Embryonic facial prominence (tissue), 1 donor: ENCODE measurements around the gene TDRD10.

Experiments
- DNase-seq: peaks from one replicate; pipeline ENCODE4 v3.0.0-alpha.2; 2016; ENCODE audit errors: extremely low spot score

The TDRD10 gene, protein sequence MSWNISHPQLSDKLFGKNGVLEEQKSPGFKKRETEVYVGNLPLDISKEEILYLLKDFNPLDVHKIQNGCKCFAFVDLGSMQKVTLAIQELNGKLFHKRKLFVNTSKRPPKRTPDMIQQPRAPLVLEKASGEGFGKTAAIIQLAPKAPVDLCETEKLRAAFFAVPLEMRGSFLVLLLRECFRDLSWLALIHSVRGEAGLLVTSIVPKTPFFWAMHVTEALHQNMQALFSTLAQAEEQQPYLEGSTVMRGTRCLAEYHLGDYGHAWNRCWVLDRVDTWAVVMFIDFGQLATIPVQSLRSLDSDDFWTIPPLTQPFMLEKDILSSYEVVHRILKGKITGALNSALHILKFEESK

DNA sequence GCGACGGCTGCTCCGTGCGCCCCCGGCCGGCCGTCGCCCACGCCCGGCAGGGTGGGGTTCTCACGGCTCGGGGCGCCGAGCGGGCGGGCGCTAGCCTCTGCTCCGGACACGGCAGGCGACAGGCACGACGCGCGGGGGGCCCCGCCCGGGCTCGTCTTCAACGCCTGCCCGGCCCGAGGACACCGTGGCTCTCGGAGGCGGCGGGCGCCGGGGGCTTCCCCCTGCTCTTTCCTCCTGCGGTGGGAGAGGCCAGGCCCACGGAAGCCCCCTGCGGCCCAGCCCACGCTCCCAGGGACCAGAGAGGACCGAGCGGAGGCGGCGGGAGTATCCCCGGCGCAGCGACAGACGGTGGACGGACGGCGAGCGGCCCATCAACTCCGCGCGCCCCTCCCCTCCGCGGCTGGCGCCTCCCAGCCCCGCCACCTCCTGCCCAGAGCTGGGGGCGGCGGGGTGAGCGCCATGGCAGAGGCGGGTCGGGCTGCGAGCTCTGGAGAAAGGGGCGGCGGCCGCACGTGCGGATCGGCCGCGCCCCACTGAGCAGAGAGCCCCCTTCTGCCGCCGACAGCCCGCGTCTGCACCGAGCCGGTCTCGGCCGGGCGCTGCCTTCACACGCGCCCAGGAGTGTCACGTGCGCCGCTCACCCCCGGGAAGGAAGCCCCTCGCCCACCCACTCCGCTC lies at the start of gene TDRD10, which contains the start of gene SHE:
Gene TDRD10 (plus strand): TSS at position 154 of the 678 bp plus-strand sequence. CDS start 4,685 bp downstream, outside the sequence.
Gene SHE (minus strand): TSS at position 347 of the 678 bp plus-strand sequence. CDS start 386 bp downstream, outside the sequence.
- DNase-seq, result no peak

DNA sequence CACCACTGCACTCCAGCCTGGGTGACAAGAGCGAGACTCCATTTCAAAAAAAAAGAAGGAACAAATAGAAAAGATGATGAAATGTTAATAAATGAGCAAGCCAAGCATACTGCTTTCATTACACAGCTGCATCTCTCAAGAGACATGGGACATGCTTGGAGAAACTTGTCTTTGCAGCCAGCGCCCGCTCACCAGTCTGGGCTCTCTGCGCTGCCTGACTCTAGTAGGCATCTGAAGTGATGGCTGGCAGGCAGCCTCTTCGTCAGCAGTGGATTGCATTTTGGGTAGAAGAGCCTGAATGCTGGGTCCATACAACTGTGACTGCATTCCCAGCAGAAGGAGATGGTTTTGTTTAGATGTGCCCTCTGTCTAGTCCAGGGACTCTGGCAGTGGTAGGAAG lies 48.9 kb upstream of the TDRD10 start:
- DNase-seq, result no peak

DNA sequence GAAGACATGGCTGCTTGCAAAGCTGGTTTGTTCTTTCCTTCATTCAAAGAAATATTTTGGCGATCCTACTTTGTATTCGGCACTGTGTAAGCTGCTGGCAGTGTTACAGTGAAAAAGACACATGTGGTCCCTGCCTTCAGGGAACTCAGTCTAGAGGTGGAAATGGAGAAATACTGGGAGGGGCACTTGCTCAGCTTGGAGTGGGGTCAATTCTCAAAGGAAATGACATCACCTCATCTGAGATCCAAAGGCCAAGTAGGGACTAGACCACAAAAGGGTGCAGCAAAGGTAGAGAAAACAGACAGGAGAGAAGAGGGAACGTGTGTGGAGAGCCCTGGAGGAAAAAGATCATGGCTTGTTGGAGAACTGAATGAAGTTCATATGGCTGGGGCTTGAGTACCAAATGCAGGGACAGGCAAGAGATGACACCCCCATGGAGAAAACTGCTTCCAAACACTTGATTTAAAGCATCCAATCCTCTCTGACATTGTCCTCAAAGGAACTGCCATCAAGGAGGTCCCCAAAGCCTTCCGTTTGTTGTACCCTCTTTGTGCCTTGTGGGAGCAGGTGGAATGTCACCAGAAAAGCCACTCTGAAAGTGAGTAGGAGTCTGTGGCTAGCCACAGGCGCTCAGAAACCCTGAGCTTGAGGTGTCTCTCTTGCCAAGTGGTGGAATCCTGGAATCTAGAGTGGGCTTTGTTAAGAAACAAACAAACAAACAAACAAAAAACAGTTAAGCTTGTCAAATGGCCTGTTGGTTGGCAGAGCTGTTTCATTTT lies 48.3 kb upstream of the TDRD10 start:
- no peak for DNase-seq

DNA sequence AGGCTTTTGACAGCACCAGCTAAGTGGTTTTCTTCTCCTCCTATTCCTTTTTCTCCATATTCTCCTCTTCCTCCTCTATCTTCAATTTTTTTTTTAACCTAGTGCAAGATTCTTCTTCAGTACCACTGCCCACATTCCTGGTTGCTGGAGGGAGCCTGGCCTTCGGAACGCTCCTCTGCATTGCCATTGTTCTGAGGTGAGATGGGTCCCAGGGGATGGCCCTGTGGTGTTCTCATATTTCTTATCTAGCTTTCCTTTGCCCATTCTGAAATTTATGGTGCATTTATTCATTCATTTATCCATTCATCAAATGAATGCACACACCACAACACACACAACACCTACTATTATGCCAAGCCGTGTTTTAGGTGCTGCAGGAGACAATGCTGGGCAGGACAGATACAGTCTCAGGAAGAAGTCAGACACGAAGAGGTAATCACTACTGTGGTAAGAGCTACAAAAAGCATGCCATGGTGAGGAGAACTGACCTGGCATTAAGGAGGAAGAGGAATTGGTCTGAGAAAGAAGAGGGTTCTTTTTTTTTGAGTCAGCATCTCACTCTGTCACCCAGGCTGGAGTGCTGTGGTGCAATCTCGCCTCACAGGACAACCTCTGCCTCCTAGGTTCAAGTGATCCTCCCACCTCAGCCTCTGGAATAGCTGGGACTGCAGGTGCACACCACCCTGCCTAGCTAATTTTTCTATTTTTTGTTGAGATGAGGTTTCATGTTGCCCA lies 47.5 kb upstream of the TDRD10 start:
- DNase-seq, result no peak

DNA sequence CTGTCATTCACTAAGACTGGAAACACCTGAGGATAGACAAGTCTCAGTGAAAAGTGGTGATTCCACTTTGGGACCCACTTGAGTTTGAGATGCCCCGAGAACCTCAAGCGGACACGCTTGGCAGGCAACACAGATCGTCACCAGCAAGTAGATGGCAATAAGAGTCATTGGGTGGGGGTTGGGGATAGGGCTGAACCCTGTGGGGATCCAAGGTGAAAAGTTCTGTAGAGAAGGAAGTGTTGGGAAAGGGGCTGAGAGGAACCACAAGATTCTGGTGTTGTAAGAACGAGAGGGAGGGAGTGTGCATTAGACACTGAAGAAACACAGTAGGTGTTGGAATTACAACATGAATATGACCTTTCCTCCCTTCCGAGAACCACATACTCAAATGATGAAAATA lies 45.4 kb upstream of the TDRD10 start:
- DNase-seq, result no peak

DNA sequence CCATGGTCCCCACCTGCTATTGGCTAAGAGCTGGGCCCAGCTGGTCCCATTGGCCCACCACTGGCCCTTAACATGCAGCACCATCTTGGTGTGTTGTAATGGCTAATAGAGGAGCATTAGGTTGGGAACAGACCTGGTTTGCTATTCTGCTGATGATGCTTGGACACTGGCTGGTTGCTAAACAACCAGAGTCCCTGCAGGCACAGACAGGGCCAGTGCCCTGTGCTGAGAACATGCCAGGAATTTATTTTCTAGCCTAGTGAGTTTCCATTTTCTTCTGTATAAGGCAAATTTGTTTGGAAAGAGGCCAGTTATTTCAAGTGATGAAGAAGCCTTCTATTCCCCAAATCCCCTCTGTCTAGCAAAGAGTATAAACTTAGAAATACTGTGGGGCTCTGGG lies 42.9 kb upstream of the TDRD10 start:
- DNase-seq, result no peak

DNA sequence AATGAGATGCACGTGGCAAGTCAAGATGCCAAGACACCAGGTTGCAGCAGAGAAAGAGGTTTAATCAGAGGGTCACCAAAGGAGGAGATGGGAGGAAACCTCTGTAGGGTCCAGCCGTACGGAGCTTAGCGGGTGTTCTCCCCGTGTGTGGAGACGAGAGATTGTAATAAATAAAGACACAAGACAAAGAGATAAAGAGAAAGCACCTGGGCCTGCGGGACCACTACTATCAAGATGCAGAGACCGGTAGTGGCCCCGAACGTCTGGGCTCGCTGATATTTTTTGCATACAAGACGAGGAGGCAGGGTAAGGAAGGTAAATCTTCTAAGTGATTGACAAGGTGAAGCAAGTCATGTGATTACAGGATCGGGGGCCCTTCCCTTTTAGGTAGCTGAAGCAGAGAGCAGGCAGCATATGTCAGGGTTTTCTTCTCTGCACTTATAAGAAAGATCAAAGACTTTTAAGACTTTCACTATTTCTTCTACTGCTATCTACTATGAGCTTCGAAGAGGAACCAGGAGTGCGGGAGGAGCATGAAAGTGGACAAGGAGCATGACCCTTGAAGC lies 41.2 kb upstream of the TDRD10 start:
- no peak for DNase-seq

DNA sequence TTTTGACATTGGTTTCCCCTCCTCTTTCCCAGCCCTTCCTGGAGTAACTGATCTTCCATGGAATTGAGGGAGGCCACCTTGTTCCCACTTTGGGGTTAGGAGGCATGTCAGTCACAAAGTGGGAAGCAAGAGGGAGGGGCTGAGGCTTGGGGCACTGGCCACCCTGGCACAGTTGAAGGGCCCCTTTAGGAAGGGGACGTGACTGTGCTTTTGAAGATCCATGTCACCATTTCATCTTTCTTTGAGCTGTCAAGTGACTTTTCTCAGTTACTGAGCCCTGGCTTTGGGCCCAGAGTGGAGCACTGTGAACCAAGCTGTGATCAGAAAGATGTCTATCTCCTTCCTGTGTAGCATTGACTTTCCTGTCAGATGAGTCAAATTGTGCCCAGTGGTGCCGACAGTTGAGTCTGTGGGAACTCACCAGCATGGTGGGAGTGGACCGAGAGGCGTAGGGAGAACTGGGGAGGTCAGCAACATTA lies 38.5 kb upstream of the TDRD10 start:
- DNase-seq, result no peak

DNA sequence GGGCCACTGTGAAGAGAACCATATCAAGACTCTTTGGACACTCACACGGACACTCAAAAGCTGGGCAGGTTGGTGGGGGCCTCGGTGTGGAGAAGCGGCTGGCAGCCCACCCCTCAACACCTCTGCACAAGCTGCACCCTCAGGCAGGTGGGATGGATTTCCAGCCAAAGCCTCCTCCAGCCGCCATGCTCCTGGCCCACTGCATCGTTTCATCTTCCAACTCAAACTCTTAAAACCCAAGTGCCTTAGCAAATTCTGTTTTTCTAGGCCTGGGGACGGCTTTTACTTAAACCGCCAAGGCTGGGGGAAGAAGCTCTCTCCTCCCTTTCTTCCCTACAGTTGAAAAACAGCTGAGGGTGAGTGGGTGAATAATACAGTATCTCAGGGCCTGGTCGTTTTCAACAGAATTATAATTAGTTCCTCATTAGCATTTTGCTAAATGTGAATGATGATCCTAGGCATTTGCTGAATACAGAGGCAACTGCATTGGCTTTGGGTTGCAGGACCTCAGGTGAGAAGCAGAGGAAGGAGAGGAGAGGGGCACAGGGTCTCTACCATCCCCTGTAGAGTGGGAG lies 36.3 kb upstream of the TDRD10 start:
- DNase-seq, result no peak

DNA sequence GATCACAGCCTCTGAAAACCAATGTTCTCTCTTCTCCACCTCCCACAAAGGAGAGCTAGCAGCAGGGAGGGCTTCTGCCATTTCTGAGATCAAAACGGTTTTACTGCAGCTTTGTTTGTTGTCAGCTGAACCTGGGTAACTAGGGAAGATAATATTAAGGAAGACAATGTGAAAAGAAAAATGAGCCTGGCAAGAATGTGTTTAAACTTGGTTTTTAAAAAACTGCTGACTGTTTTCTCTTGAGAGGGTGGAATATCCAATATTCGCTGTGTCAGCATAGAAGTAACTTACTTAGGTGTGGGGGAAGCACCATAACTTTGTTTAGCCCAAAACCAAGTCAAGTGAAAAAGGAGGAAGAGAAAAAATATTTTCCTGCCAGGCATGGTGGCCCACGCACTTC lies 35.8 kb upstream of the TDRD10 start:
- no peak for DNase-seq

DNA sequence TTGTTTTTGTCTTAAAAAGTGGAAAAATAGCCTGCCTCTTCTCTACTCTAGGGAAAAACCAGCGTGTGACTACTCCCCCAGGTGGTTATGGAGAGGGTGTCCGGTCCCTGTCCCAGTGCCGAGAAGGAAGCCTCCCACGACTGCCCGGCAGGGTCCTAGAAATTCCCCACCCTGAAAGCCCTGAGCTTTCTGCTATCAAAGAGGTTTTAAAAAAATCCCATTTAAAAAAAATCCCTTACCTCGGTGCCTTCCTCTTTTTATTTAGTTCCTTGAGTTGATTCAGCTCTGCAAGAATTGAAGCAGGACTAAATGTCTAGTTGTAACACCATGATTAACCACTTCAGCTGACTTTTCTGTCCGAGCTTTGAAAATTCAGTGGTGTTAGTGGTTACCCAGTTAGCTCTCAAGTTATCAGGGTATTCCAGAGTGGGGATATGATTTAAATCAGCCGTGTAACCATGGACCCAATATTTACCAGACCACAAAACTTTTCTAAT lies 35.0 kb upstream of the TDRD10 start:
- no peak for DNase-seq

DNA sequence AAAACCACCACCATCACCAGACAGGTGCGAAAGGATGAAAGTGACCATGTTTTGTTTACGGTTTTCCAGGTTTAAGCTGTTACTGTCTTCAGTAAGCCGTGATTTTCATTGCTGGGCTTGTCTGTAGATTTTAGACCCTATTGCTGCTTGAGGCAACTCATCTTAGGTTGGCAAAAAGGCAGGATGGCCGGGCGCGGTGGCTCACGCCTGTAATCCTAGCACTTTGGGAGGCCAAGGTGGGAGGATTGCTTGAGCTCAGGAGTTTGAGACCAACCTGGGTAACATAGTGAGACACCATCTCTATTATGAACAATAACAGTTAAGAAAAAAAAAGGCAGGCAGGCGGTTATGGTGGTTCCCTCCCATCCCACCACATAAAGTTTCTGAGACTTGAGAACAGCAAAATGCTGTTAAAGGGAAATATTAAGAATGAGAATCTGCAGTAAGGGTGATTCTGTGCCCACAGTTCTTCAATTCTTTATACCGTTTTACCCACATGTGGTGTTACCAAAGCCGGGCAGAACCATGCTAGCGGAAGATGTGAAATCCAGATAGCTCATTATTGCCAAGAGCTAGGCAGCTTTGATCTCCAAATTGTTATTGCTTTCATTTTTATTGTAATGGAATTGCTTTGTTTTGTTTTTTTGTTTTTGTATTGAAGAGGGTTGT lies 34.5 kb upstream of the TDRD10 start:
- no peak for DNase-seq

DNA sequence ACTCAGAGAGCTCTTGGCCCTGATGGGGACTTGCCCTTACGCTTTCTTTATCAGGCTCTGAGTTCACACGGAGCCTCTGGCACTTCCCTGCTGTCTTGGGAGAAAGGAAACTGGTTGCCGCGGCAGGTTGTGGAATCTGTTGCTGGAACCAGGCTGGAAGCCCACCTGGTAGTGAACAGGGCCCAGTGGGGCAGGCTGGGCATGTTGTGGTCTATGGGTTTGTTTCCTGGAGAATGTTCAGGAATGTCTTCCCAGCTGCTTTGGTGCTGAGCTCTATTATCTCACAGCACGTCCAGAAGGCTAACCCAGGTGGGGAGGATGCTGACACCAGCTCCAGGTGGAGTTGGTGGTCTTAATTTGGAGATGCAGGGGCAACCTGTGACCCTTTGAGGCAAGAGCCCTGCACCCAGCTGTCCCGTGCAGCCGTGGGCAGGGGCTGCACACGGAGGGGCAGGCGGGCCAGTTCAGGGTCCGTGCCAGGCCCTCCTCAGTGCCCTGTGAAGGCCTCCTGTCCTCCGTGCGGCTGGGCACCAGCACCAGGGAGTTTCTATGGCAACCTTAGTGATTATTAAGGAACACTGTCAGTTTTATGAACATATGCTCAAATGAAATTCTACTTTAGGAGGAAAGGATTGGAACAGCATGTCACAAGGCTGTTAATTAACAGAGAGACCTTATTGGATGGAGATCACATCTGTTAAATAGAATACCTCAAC lies 33.3 kb upstream of the TDRD10 start:
- no peak for DNase-seq

DNA sequence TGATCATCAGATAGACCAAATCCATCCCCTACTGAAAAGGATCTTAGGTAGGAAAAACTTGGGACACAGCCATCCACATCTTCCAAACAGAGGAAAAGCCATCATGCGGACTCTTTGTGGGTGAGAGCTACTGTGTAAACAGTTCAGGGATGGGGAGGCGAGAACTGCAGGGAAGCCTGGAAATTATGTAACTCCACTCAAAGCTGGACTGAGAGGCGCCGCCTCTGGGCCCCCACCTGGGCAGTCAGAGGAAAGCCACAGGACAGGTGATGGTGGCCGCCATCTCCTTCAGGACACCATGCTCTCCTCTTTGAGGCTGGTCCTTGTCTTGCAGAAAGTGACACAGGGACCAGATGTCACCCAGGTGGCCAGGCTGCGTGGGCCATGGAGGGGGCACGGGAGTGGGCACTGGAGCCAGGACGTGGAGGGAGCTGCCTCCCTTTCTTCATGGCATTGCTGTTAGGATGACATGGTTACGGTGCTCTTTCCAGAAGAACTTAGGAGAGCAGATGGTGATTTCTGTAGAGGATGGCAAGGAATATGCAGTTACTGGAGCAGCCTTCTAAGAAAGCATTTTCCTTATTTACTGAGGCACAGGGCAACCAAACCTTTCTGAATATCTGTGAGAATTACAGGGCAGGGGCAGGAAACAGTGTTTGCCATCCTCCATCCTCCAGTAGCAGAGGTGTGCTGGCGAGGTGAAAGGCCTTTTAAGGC lies 32.0 kb upstream of the TDRD10 start:
- no peak for DNase-seq

DNA sequence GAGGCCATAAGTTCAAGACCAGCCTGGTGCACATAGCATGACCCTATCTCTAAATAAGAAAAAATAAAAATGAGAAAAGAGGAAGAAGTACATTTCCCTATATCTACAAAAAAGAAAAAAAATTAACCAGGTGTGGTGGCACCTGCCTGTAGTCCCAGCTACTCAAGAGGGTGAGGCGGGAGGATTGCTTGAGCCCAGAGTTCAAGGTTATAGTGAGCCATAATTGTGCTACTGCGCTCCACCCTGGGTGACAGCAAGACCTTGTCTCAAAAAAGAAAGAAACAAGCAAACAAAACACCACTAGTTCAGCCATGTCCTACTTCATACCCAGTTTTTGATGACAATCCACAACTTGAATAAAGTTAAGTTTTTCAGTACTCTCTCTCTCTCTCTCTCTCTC lies 30.7 kb upstream of the TDRD10 start:
- DNase-seq, result no peak

DNA sequence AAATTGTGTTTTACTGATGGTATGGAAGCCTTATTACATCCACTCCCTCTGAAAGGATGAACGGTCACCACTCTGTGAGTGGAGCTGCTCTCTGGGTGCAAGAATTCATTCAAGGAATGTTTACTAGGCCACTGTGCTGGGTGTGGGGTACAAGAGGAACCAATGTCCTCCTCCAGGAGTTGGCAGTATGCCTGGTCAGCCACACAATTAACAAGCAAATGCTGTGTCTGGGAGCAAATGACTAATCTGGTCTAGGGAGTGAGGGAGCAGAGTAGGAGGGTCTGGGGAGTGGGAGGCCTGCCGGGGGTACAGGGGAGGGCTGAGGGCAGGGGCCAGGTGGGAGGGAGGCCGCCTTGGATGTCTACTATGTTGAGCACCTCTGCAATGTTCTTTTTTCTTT lies 27.2 kb upstream of the TDRD10 start:
- no peak for DNase-seq

DNA sequence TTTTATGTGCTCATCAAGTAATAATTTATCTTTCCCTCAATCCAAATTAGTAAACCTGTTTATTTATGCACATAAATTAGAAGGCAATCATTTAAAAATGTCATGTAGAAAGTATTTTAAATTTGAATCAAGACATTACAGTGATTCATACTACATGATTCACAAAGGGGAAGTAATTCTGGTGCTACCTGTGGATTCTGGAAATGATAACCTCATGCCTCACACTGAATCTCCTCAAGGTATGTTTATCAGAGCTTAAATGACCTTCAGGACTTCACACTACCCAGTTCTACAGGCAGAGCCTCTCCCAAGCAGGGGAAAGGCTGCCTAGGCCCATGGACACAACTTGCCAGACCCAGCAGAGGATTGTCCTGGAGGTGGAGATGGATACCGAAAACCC lies 25.2 kb upstream of the TDRD10 start:
- no peak for DNase-seq

DNA sequence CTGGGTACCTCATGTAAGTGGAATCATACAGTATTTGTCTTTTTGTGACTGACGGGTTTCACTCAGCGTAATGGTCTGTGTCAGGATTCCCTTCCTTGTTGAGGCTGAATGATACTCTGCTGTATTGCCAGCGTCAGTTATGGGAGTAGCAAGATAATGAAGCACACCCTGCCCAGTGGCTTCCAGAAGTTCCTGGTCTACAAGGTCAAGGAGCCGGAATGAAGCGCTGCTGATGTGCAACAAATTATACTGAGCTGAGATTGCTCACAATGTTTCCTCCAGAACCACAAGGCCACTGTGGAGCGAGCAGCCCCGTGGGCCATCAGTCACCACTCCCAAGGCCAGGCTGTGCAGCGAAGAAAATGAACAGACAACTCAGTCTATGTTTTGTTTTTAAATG lies 24.0 kb upstream of the TDRD10 start:
- no peak for DNase-seq

DNA sequence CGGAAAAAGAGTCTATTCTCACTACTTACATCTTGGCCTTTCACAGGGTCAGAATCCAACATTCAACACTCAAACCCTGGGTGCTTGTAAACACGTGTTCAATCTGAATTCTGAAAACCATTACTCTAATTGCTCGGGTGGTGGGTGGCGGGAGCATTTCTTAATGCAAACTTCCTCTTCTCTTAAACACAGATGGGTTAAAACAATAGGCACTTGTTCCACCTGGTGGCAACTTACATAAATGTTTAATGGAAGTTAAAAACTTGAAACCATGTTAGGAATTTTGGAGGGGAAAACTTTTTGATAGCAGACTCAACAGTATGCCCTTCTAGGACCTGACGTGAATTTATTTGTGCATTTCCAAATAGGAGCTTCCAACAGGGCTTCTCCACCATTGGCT lies 23.4 kb upstream of the TDRD10 start:
- DNase-seq, result no peak
